Effector memory CD8-positive, alpha-beta T cell (primary cell): ENCODE results near the gene TMEM115.

Experiments
- ATAC-seq: fragments of 150-1000 bp; cut with Tn5 transposase; replicated peaks from 2 replicates; pipeline ENCODE4 v1.10.0; 2021; ENCODE audit warnings: mild to moderate bottlenecking, moderate library complexity
- DNase-seq, 3 experiments: peaks; one replicate each; pipeline ENCODE4 v3.0.0; 2021
- H3K27ac Mint-ChIP-seq, 2 donors: one replicate each; pipeline ENCODE4 v1.8.0; 2022; ENCODE audit warnings: mild to moderate bottlenecking in 2 of 2, mixed read lengths in 2 of 2, moderate library complexity in 2 of 2
- H3K27me3 Mint-ChIP-seq, 2 donors: one replicate each; pipeline ENCODE4 v1.8.0; 2022; ENCODE audit warnings: mixed read lengths in 2 of 2
- H3K36me3 Mint-ChIP-seq: one replicate; pipeline ENCODE4 v1.8.0; 2022; ENCODE audit warnings: mild to moderate bottlenecking, moderate library complexity, mixed read lengths; ENCODE audit not compliant: insufficient read depth
- H3K4me1 Mint-ChIP-seq, 2 donors: one replicate each; pipeline ENCODE4 v1.8.0; 2022; ENCODE audit warnings: low read depth in 2 of 2, mixed read lengths in 2 of 2
- H3K4me3 Mint-ChIP-seq, 2 donors: one replicate each; pipeline ENCODE4 v1.8.0; 2022; ENCODE audit warnings: mild to moderate bottlenecking in 2 of 2, mixed read lengths in 2 of 2, moderate library complexity in 2 of 2
- H3K9me3 Mint-ChIP-seq, 2 donors: one replicate each; pipeline ENCODE4 v1.8.0; 2022; ENCODE audit warnings: mixed read lengths in 2 of 2

The TMEM115 gene

GRCh38 chr3:50327943-50328691 is 31.2 kb downstream of the TMEM115 start, which contains the start of gene TUSC2:
TUSC2 (minus strand) TSS chr3:50328223; CDS start chr3:50328099, 124 bp downstream.
- peak within 1 kb of the TSS; percentile 80 to 88 for H3K4me3 Mint-ChIP-seq
- ATAC-seq (peak; percentile 95), DNase-seq (peak; percentile 92)
- peaks cover 14 to 24% of the 10 kb centered on the region in 2 donors for H3K4me1 Mint-ChIP-seq
- no peaks in the 10 kb centered on the region for H3K9me3 Mint-ChIP-seq
- peaks cover 56% of the 10 kb centered on the region for H3K36me3 Mint-ChIP-seq
- H3K27me3 Mint-ChIP-seq = no peaks in the 10 kb centered on the region
- H3K27ac Mint-ChIP-seq = peak within 1 kb of the TSS; percentile 84 to 94

GRCh38 chr3:50327129-50327528 is 32.2 kb downstream of the TMEM115 start:
- no peaks in the 10 kb centered on the region for H3K27me3 Mint-ChIP-seq
- peaks cover 14 to 22% of the 10 kb centered on the region in 2 donors for H3K4me1 Mint-ChIP-seq
- peak overlapping the region; percentile 84 to 94 for H3K27ac Mint-ChIP-seq
- DNase-seq = no peak
- no peak for ATAC-seq
- peaks cover 46% of the 10 kb centered on the region for H3K36me3 Mint-ChIP-seq
- peak overlapping the region; percentile 80 to 88 for H3K4me3 Mint-ChIP-seq
- H3K9me3 Mint-ChIP-seq = no peaks in the 10 kb centered on the region

- H3K27ac Mint-ChIP-seq = no peak overlapping the region
- no peak for ATAC-seq
- H3K36me3 Mint-ChIP-seq = peaks cover 36% of the 10 kb centered on the region
- H3K9me3 Mint-ChIP-seq = no peaks in the 10 kb centered on the region
- peak overlapping the region in 1 of 2 donors; percentile 38 for H3K4me3 Mint-ChIP-seq
- peaks cover 14 to 22% of the 10 kb centered on the region in 2 donors for H3K4me1 Mint-ChIP-seq
- no peak for DNase-seq
- H3K27me3 Mint-ChIP-seq = no peaks in the 10 kb centered on the region
These were observed 33.2 kb downstream of the TMEM115 start for GRCh38 chr3:50326182-50326541.

- peaks cover 31% of the 10 kb centered on the region for H3K36me3 Mint-ChIP-seq
These were observed 33.7 kb downstream of the TMEM115 start for GRCh38 chr3:50325497-50326181.

GRCh38 chr3:50325113-50325480 is 34.2 kb downstream of the TMEM115 start:
- no peak for DNase-seq
- Mint-ChIP-seq H3K36me3 (peaks cover 26% of the 10 kb centered on the region), H3K27me3 (no peaks in the 10 kb centered on the region), H3K4me1 (peaks cover 22 to 26% of the 10 kb centered on the region in 2 donors), H3K9me3 (no peaks in the 10 kb centered on the region), H3K27ac (peak overlapping the region in 1 of 2 donors; percentile 76), H3K4me3 (no peak overlapping the region)
- no peak for ATAC-seq

More at GRCh38 chr3:50325497-50326181, 33.7 kb downstream of the TMEM115 start:
- peak overlapping the region in 1 of 2 donors; percentile 8 for H3K4me3 Mint-ChIP-seq
- peaks cover 16 to 23% of the 10 kb centered on the region in 2 donors for H3K4me1 Mint-ChIP-seq
- no peaks in the 10 kb centered on the region for H3K27me3 Mint-ChIP-seq
- H3K9me3 Mint-ChIP-seq = no peaks in the 10 kb centered on the region
- ATAC-seq (no peak), DNase-seq (no peak)
- peak overlapping the region in 1 of 2 donors; percentile 76 for H3K27ac Mint-ChIP-seq

GRCh38 chr3:50324351-50325112 is 34.8 kb downstream of the TMEM115 start:
- peak; percentile 50 to 64 (median 53) for DNase-seq
- H3K4me1 Mint-ChIP-seq = peaks cover 25 to 29% of the 10 kb centered on the region in 2 donors
- ATAC-seq = peak; percentile 25
- peak overlapping the region in 1 of 2 donors; percentile 76 for H3K27ac Mint-ChIP-seq
- no peaks in the 10 kb centered on the region for H3K9me3 Mint-ChIP-seq
- H3K4me3 Mint-ChIP-seq = no peak overlapping the region
- H3K27me3 Mint-ChIP-seq = no peaks in the 10 kb centered on the region
- peaks cover 20% of the 10 kb centered on the region for H3K36me3 Mint-ChIP-seq

- DNase-seq = no peak
- Mint-ChIP-seq H3K36me3 (peaks cover 12% of the 10 kb centered on the region), H3K4me3 (no peak overlapping the region), H3K9me3 (no peaks in the 10 kb centered on the region), H3K27ac (peak overlapping the region; percentile 41 to 76), H3K27me3 (no peaks in the 10 kb centered on the region), H3K4me1 (peaks cover 29 to 36% of the 10 kb centered on the region in 2 donors)
- no peak for ATAC-seq
These were observed 35.6 kb downstream of the TMEM115 start for GRCh38 chr3:50323614-50324199.

- ATAC-seq (no peak), DNase-seq (no peak)
- Mint-ChIP-seq H3K4me1 (peaks cover 24 to 34% of the 10 kb centered on the region in 2 donors), H3K27me3 (no peaks in the 10 kb centered on the region), H3K9me3 (no peaks in the 10 kb centered on the region), H3K36me3 (peaks cover 8% of the 10 kb centered on the region), H3K27ac (peak overlapping the region in 1 of 2 donors; percentile 76), H3K4me3 (peak overlapping the region; percentile 44 to 84)
These were observed 36.2 kb downstream of the TMEM115 start for GRCh38 chr3:50323092-50323600.

GRCh38 chr3:50322386-50323091 is 36.8 kb downstream of the TMEM115 start, which contains the start of gene HYAL2:
HYAL2 (minus strand) TSS chr3:50322745; CDS start chr3:50320489, 2,256 bp downstream.
- H3K4me1 Mint-ChIP-seq = peaks cover 20 to 32% of the 10 kb centered on the region in 2 donors
- no peaks in the 10 kb centered on the region for H3K27me3 Mint-ChIP-seq
- no peak for ATAC-seq
- H3K9me3 Mint-ChIP-seq = no peaks in the 10 kb centered on the region
- no peak for DNase-seq
- H3K27ac Mint-ChIP-seq = peak within 1 kb of the TSS; percentile 89 to 93
- peak within 1 kb of the TSS; percentile 84 to 85 for H3K4me3 Mint-ChIP-seq
- peaks cover 4% of the 10 kb centered on the region for H3K36me3 Mint-ChIP-seq

- DNase-seq = no peak
- Mint-ChIP-seq H3K4me3 (peak overlapping the region; percentile 84 to 85), H3K9me3 (no peaks in the 10 kb centered on the region), H3K27me3 (no peaks in the 10 kb centered on the region), H3K27ac (no peak overlapping the region), H3K4me1 (peaks cover 22 to 33% of the 10 kb centered on the region in 2 donors), H3K36me3 (no peaks in the 10 kb centered on the region)
- ATAC-seq = no peak
These were observed 37.3 kb downstream of the TMEM115 start for GRCh38 chr3:50322115-50322385.

- DNase-seq (peak; percentile 66 to 74 (median 69)), ATAC-seq (peak; percentile 58)
- Mint-ChIP-seq H3K27ac (peak overlapping the region; percentile 89 to 93), H3K9me3 (no peaks in the 10 kb centered on the region), H3K36me3 (no peaks in the 10 kb centered on the region), H3K27me3 (no peaks in the 10 kb centered on the region), H3K4me1 (peaks cover 27 to 38% of the 10 kb centered on the region in 2 donors), H3K4me3 (peak overlapping the region; percentile 84 to 85)
These were observed 37.8 kb downstream of the TMEM115 start for GRCh38 chr3:50321336-50322114.

- ATAC-seq = peak; percentile 29
- H3K27me3 Mint-ChIP-seq = no peaks in the 10 kb centered on the region
- peak in 2 of 3 experiments; percentile 21 to 41 for DNase-seq
- no peaks in the 10 kb centered on the region for H3K36me3 Mint-ChIP-seq
- H3K9me3 Mint-ChIP-seq = no peaks in the 10 kb centered on the region
- H3K4me1 Mint-ChIP-seq = peaks cover 32 to 43% of the 10 kb centered on the region in 2 donors
- peak overlapping the region; percentile 65 to 93 for H3K27ac Mint-ChIP-seq
- H3K4me3 Mint-ChIP-seq = peak overlapping the region; percentile 84 to 85
These were observed 38.4 kb downstream of the TMEM115 start for GRCh38 chr3:50320853-50321335.
